ENCODE data around the gene HSD3B2.

DNA sequence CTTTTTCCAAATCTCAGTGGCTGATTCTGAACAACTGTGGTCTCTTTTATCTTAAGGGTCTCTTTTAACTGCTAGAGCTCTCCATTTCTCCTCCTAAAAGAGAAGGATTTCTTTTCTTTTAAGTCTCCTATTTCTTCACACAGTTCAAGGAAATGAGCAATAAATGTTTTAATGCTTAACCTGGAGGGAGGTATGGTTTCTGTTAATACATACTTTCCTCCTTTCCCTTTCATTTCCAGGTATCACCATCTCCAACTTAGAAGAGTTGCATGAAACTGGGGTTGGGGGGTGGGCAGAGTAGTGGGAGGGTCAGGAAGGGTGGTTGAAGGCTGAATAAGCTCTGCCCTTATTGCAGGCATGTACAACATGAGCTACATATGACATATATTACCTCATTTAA, 31.4 kb downstream of the HSD3B2 start:
- no peak for TF ChIP-seq CTCF (IDR thresholded peaks at IDR 0.05)
- TF ChIP-seq POLR2A (IDR thresholded peaks at IDR 0.05): no peak
- TF ChIP-seq EP300 (IDR thresholded peaks at IDR 0.05): no peak
